Measurements from ENCODE around the gene MGMT.

The MGMT gene

GRCh38 chr10:129775681-129776080 lies 308.6 kb downstream of the MGMT start:
- H3K4me3 ChIP-seq (ENCODE audit: low read depth, low read length), result no peak overlapping the region
- no peak for TF ChIP-seq CTCF (IDR thresholded peaks at IDR 0.05; ENCODE audit: low read depth, low read length)
- in situ Hi-C loops (cut with HindIII; ENCODE audit: low sequenced_read_pairs), result no loop called here
- DNase-seq (ENCODE audit: low read depth, low spot score), result no peak

GRCh38 chr10:129777687-129778086 lies 310.6 kb downstream of the MGMT start:
- H3K4me3 ChIP-seq (ENCODE audit: low read depth, low read length), result no peak overlapping the region
- in situ Hi-C loops (cut with HindIII; ENCODE audit: low sequenced_read_pairs), result no loop called here
- TF ChIP-seq CTCF (IDR thresholded peaks at IDR 0.05; ENCODE audit: low read depth, low read length), result no peak
- no peak for DNase-seq (ENCODE audit: low read depth, low spot score)

GRCh38 chr10:129778571-129778970 lies 311.5 kb downstream of the MGMT start:
- no peak for TF ChIP-seq CTCF (IDR thresholded peaks at IDR 0.05; ENCODE audit: low read depth, low read length)

GRCh38 chr10:129779126-129780111 lies 312.4 kb downstream of the MGMT start:
- in situ Hi-C loops (cut with HindIII; ENCODE audit: low sequenced_read_pairs), result no loop called here
- no peak for TF ChIP-seq CTCF (IDR thresholded peaks at IDR 0.05; ENCODE audit: low read depth, low read length)

More at GRCh38 chr10:129778571-129778970, 311.5 kb downstream of the MGMT start:
- DNase-seq (ENCODE audit: low read depth, low spot score), result no peak
- no peak overlapping the region for H3K4me3 ChIP-seq (ENCODE audit: low read depth, low read length)
- in situ Hi-C loops (cut with HindIII; ENCODE audit: low sequenced_read_pairs), result no loop called here

GRCh38 chr10:129780198-129780597 lies 313.2 kb downstream of the MGMT start:
- in situ Hi-C loops (cut with HindIII; ENCODE audit: low sequenced_read_pairs), result no loop called here
- no peak overlapping the region for H3K4me3 ChIP-seq (ENCODE audit: low read depth, low read length)
- DNase-seq (ENCODE audit: low read depth, low spot score), result no peak
- no peak for TF ChIP-seq CTCF (IDR thresholded peaks at IDR 0.05; ENCODE audit: low read depth, low read length)

More at GRCh38 chr10:129779126-129780111, 312.4 kb downstream of the MGMT start:
- no peak overlapping the region for H3K4me3 ChIP-seq (ENCODE audit: low read depth, low read length)
- DNase-seq (ENCODE audit: low read depth, low spot score), result no peak

GRCh38 chr10:129780901-129781795 lies 314.1 kb downstream of the MGMT start:
- TF ChIP-seq CTCF (IDR thresholded peaks at IDR 0.05; ENCODE audit: low read depth, low read length), result no peak
- in situ Hi-C loops (cut with HindIII; ENCODE audit: low sequenced_read_pairs), result no loop called here

More at GRCh38 chr10:129780901-129781795, 314.1 kb downstream of the MGMT start:
- no peak for DNase-seq (ENCODE audit: low read depth, low spot score)
- H3K4me3 ChIP-seq (ENCODE audit: low read depth, low read length), result no peak overlapping the region

Measured in astrocyte of the spinal cord (primary cell).